GM19463 (cell line): ENCODE data around the gene B4GALT4.

Experiments
- ATAC-seq: cut with Tn5 transposase; IDR thresholded peaks from one replicate; pipeline ENCODE4 v1.9.1; 2021; ENCODE audit warnings: mild to moderate bottlenecking, moderate library complexity; ENCODE audit not compliant: unreplicated experiment

The B4GALT4 gene

DNA sequence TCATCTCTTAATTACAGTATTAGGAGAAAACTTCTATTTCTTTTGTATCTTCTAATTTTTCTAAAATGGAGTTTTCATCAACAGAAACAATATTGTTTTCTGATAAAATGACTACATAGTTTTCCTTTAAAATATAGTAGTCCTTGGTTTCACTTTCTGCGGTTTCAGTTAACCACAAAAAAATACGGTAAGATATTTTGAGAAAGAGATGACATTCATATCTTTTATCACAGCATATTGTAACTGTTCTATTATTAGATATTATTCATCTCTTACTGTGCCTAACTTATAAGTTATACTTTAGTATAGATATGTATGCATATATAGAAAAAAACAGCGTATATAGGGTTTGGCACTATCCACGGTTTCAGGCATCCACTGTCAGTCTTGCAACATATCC is 2.3 kb downstream of the B4GALT4 start:
- ATAC-seq: no peak

DNA sequence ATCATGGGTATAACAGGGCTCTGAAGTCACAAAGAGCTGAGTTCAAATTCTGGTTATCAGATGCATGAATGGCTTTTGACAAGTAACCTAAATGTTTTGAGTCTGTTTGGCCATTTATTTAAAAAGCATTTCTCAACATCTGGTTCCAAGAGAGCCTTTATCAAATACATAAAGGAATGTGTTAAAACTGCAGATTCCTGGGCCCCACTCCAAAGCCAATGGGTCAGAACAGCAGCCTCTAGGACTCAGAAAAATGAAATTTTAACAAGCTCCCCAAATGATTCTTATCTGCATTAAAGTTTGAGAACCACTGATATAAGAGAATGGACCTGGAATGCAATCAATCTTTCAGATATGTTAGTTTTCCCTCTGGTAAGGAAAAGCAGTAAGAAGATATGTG is 3.4 kb downstream of the B4GALT4 start:
- ATAC-seq: no peak

- no peak for ATAC-seq
Measured at GRCh38 chr3:119236756-119237155, 3.9 kb downstream of the B4GALT4 start.

DNA sequence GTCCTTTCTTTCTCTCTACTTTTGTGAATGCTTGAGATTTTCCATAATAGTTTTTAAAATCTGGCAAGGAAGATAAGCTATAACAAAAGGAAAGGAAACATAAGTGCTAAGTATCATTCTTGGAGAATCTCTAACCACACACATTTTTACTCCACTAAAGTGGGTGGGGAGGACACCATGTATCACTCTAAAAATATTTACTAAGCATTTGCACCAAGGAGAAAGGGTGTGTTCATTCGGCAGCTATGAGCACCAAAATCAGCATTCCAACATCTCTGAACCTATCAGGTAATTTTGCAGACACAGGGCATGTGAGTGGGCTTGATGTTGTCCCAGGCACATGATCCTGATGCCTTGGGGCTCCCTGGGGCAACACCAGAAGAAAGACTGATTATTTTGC is 5.5 kb downstream of the B4GALT4 start:
- no peak for ATAC-seq

DNA sequence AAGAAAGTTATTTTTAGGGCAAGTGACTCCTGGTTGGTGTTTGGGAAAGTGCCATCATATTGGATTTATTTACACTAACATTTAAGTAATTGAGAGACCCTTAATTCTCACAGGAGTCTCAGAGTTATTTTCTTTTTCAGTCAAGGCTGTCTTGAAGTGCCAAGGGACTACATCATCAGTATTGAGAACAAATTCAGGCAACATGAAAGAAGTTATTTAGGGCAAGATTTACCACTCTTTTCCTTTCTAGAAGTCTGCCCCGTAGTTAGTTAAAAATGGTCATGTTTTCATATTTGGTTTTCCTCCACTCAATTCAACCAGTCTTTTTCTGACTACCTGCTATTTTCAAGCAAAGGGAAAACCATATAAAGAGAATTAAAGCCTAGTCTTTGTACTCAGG is 6.1 kb downstream of the B4GALT4 start:
- no peak for ATAC-seq

- ATAC-seq: no peak
Measured at GRCh38 chr3:119230745-119231144, 9.9 kb downstream of the B4GALT4 start.

DNA sequence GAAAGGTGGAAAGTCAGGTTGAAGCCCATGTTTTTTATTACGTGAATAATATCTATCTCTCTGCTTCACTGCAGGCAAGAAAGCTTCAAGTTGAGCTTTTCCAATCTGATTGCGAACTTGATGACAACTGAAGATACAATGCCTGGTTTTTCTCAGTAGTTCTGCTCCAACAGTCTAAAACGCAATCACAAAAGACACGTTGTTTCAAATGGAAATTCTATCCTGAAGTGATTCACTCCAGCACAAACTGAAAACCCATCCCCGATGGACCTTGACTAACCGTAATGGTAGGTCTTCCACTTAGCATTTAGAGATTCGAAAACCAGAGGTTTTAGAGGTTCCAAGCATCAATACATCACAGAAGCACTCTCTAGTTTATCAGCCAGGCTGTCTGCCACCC is 10.6 kb downstream of the B4GALT4 start:
- no peak for ATAC-seq

- ATAC-seq: no peak
Measured at GRCh38 chr3:119229190-119229589, 11.5 kb downstream of the B4GALT4 start.

- no peak for ATAC-seq
Measured at GRCh38 chr3:119228373-119229145, 12.1 kb downstream of the B4GALT4 start.

- ATAC-seq: no peak
Measured at GRCh38 chr3:119227070-119227850, 13.4 kb downstream of the B4GALT4 start.

DNA sequence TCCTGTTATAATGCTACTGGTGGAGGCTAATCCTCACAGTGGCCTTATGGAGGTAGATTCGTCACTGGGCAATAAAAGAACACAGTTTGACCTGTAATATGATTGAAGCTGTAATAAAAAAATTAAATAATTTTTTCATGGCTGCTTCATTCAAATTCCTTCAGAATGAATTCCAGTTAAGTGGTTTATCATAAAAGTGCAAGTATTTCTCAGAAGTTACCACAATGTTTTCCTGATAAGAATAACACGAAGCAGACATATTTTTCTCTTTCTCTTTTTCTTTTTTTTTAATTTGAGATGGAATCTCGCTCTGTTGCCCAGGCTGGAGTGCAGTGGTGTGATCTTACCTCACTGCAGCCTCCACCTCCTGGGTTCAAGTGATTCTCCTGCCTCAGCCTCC is 15.6 kb downstream of the B4GALT4 start:
- no peak for ATAC-seq

DNA sequence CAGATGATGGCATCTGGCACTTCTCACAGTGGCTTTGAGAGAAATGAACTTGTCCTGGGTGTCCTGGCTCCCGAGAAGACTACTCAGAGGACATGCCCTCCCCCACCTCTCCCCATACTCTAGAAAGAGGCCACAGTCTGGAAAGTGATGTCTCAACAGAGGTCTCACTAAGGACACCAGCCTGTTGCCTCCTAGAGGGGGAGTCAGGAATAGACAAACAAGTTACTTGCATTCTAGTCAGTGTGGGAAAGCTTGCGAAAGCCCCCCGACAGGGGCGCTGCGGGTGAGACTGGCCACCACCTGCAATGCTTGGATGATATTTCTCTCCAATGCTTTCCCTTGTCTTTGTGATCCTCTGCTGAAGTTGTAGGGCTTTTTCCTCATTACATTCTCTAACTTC is 17.2 kb downstream of the B4GALT4 start:
- ATAC-seq: no peak

GRCh38 chr3:119222391-119222790 is 18.3 kb downstream of the B4GALT4 start:
- ATAC-seq: no peak

DNA sequence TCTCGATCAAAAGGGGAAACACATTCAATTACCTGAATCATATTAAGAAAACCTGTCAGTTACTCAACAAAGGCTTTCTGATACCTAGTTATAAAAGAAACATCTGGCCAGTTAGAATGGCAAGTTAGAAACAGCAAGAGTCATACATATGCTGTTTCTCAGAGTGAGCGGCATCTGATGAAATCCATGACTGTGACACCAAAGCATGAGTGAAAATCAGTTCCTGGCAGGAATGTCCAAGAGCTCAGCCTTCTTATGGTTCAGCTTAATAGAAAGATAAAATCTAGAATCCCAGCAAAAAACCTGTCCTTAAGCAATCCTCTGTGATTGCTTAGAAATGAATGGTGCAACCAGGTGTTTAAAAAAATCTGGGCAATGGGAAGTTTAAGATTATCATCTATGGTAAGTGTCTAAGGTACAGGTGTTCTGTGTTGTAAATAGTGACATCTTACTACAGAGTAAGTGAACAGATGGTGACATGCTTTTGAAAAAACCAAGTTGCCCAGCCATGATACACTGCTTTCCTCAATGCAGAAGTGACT is 18.8 kb downstream of the B4GALT4 start:
- ATAC-seq: no peak

- no peak for ATAC-seq
Measured at GRCh38 chr3:119220970-119221667, 19.6 kb downstream of the B4GALT4 start.

- ATAC-seq: no peak
Measured at GRCh38 chr3:119220198-119220597, 20.5 kb downstream of the B4GALT4 start.

GRCh38 chr3:119219069-119219468 is 21.6 kb downstream of the B4GALT4 start:
- ATAC-seq: peak; percentile 99

DNA sequence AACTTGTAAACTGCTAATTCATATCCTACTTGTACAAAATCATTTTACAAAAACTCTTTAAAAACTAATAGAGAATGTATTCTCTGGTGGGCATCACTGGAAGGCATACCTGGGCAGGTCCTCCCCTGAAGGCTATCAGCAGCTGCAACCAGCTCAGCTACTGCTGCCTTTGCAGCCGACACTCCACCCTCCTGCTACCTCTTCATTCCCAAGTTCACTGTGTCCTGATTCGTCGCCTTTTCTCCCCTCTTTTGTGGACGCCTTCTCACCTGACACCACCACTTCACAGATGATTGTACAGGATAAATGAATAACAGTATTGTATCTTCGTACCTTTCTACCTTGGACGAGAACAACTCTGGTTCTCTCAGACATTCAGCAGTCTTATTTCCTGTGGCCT is 28.9 kb downstream of the B4GALT4 start:
- no peak for ATAC-seq

- no peak for ATAC-seq
Measured at GRCh38 chr3:119211193-119211592, 29.5 kb downstream of the B4GALT4 start.

DNA sequence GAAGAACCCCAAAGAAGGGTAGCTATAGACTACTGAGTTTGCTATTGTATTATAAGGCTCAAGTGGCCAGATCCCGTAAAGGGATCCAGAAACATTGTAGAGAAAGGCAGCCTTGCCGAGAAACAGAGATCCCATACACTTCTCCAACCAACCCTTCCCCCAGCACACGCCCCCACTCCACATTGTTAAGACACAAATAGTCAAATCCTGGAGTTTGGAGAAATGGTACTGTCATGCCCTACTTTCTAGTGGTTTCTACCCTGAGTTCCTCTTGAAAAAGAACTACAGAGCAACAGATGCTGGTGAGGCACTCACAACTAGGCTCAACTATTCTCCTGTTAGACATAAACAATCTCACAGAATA is 33.2 kb downstream of the B4GALT4 start:
- no peak for ATAC-seq
